HG02588 (cell line): ENCODE measurements around the gene CBFB.

Experiments used
- ATAC-seq: cut with Tn5 transposase; IDR thresholded peaks from one replicate; pipeline ENCODE4 v1.9.1; 2021; ENCODE audit warnings: mild to moderate bottlenecking, moderate library complexity; ENCODE audit not compliant: unreplicated experiment

Gene CBFB

DNA sequence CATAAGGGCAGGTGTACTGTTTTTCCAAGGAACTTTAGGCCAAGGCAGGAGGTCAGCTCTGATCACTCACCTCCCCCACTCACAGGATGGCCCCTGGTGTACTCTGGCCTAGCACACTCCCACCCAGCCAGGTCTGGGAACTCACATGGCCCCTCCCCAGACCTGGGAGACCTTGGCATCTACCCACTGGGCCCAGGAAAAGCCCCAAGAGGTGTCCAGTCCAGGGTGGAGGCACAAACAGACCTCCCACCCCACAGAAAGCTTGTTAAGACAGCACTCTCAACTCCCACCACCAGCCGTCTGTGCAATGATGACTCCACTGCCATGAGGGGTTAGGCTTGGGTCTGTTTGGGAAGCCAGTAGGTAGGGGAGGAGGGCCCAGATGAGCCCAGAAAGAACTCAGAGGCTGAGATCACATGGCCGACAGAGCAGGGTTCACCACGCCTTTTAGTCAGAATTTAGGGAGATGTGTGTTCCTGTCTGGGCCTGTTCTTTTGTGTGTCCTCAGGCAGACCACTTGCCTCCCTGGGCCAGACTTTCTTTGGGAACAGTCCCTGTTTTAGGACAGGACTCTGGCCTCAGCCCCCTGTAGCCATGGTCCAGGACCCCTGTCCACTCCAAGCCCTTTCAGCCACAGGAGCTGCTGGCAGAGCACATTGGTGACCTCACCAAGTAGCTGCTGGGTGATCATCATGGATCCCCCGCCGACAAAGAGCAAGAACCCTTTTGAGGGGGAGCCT, 12.1 kb upstream of the CBFB start:
- ATAC-seq: no peak

DNA sequence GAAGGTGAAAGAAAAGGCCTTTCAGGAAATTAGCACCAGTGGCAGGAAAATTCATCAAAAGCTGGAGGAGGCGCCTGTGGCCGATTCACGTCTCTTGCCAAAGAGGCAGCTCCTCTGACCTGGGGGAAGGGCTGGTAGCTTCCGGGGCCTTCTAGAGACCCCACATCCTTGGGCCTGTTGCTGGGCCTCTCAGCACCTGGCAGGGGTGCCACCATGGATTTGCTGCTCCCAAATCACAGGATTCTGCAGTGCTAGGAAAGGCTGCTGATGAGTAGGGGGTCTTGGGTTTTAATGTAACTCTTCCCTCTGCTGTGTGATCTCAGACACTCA, 11.6 kb upstream of the CBFB start:
- ATAC-seq: no peak

DNA sequence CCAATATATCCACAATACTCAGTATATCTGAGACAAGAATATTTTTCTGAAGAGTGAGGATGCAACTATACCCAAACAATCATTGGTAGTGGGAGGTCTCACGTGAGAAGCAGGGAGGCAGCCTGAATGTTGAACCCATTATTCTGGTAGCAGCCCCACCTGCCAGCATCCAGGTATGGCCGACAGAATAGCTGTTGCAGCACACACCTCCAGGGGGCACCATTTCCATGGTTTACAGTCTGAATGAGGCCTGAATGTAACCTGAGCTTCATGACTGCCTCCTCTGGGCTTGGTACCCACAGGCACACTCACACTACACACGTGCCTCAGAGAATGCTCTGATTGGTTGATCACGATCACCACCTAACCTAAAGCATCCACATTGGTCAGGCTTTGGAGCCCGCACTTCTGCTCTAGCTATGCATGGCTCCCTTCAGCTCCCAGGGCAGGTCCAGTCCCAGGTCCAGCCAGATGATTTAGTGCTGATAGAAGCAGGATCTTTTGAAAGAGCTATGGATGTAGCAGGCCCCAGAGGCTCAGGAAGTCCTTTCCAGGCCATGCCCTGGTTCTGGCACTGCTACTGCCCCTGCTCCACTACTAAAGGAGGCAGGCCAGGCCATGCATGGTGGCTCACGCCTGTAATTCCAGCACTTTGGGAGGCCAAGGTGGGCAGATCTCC, 11.0 kb upstream of the CBFB start:
- ATAC-seq: peak; percentile 84

- no peak for ATAC-seq
These were observed 9.8 kb upstream of the CBFB start for GRCh38 chr16:67019171-67019570.

DNA sequence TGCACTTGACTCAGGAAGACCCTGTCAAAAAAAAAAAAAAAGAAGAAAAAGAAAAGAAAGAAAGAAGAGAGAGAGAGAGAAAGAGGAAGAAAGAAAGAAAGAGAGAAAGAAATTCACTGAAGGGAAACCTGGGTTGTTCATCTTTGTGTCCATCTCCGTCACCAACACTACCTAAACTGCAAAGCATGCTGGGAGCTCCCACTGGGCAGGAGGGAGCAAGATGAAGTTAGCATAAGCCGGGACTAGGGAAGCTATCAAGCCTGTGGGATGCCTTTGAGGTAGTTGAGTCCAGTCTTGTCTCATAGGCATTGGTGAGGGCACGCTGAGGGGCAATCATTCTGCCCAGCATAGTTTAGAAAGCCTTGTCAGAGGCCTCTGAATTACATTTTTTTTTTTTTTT, 7.6 kb upstream of the CBFB start:
- no peak for ATAC-seq

DNA sequence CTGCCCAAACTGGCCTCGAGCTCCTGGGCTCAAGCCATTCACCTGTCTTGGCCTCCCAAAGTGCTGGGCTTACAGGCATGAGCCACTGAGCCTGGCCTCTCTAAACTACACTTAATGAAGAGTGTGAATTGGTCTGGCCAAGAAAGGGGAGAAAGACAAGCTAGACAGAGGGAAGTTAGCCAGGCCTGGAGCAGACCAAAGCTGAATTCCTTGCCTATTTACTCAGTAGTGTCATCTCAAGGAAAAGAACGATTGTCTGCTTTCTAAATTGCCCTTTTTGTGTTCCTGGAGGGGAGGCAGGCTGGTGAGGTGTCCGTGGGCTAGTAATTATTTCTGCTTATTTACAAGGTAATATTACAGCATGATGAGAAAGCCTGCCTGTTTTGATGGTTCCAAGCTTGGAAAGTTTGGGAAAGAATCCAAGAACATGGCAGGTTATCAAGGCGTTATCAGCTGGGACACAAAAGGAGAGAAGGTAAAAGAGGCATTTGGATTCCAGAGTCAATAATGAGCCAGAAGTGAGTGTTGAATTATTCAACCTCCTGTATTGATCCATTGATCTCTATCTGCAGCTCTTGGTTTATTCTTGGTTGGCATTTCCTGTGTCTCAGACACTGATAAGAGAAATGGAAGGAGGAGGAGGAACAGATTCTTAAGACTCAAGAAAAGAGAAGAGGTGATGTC, 6.3 kb upstream of the CBFB start:
- no peak for ATAC-seq

DNA sequence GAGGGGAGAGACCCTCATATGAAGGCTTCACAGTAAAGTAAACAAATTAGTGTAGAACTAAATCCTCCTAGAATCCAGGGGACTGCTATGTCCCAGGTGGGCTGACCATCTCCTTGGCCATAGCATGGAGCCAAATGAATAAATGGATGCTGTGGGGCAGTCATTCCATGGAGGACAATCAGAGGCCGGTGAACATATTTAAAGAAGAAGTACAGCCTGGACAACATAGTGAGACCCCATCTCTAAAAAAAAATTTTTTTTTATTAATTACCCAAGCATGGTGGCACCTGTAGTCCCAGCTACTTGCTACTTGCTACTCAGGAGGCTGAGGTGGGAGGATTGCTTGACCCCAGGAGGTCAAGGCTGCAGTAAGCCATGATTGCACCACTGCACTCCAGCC, 5.3 kb upstream of the CBFB start:
- no peak for ATAC-seq

DNA sequence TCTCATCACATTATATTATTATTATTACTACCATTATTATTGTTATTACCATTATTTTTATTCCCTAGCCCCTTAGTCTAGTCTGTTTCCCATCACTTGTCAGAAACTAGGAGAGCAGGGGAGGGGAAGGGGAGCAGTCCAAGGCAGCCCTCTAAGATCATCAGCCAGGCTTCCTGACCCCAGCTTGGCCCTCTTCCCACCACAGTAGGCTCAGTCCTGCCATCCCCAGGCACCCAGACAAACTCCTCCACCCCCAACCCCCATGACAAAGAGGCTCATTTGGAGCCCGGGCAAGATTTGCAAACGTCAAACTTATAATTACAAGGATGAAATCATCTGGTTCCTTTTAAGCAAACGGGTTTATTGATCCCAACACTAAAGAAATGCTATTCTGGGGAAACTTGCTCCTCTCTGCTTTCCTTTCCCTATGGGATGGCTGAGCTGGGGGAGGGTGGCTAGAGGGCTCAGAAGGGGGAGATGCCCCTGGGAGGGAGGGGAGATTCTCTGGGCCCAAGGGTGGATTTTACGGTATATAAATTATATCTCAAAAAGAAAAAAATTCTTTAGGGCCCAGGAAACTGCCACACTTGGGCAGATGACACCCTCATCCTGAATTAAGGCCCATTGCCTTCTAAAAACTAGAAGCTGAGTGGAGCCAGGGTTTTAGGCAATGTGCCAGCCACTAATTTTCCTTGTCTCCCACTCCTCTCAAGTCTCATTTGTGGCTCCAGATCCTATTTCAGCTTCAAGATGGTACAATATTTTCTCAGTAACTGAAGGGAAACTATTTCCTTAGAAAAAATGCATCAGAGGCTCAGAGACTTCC, 4.4 kb upstream of the CBFB start:
- no peak for ATAC-seq

DNA sequence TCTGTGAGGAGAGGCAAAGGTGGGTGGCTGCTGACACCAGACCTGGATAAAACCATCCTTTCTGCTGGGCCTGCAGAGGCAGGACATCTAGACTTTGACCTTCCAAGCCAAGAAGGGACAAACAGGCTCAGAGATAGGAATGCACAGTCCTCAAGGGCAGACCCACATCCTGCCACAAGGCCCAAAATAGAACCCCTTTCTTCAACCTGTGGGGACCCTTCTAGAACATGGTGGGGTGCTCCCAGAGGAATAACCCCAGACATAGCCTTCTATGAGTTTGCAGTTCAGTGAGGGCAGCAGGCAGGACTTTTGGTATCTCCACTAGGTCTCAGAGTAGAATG, 3.8 kb upstream of the CBFB start:
- ATAC-seq: no peak

- no peak for ATAC-seq
These were observed 2.4 kb upstream of the CBFB start for GRCh38 chr16:67026570-67026969.

DNA sequence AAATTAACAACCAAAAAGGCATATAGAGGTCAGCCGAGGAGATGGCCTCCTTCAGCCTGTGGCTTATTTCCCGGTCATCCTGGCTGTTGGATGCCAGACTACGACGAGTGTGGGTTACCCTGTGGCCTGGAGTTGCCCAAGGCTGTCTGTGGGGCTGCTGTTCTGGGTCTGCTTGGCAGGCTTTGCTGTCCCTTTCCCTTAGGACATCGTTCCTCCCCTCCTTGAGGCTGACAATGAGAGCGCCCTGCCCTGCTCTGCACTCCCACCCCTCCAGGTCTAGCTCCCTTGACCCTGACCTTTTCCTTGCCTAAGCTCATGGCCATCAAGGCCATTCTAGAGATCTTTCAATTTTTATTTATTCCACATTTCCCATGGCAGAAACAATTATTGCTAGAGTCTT, 1.9 kb upstream of the CBFB start:
- ATAC-seq: no peak

GRCh38 chr16:67028167-67028695, 718 bp upstream of the CBFB start:
- ATAC-seq: no peak

- ATAC-seq: peak; percentile 38
These were observed 526 bp downstream of the CBFB start for GRCh38 chr16:67029254-67030096.

GRCh38 chr16:67030221-67030962, 1.4 kb downstream of the CBFB start:
- no peak for ATAC-seq

DNA sequence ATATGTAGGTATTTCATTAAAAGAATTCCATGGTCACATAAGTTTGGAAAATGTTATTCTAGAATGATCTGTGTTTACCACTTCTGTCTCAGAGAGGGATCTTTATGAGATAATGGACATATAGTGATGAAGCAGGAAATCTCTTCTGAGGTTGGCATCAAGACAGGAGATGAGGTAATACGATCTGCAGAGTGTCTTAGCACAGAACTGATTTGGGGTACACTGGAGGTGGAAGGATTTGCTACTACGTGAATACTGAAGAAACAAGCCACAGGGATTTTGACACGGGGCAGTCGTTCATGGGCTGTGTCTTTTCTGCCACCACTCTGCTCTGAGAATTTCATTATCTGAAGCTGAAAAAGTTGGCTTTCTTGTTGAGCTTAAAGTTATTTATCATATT, 5.5 kb downstream of the CBFB start:
- no peak for ATAC-seq

DNA sequence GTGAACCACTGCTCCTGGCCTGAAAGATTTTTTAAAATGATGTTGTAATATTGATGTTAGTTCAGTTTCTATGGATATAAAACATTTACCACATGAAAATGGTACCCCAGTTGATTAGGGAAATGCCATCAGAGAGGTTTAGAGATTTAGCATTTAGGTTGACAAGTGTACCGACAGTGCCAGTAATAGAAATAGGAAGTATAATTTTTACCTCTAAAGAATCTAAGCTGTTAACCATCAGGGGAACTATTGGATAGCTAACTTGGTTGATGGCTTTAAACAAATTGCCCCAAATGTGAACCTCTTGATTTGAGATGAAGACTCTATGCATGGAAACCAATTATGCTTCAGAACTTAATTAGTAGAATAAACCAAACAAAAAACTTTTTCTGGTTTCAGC, 6.4 kb downstream of the CBFB start:
- no peak for ATAC-seq

DNA sequence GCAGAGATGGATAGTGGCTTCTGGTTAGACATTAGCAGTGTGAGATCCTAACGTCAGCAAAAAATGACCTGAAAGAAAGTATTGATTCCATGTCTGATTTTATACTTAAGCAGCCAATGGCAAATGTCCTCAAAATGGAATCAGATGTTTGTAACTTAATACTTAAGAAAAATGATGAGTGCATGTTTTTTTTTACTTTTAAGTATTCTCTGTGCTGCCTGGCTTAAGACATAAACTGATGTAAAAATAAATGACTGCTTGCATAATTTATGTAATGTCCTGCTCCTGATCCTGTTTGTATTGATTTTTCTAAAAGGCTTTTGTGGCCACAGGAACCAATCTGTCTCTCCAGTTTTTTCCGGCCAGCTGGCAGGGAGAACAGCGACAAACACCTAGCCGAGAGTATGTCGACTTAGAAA, 7.4 kb downstream of the CBFB start:
- no peak for ATAC-seq

- no peak for ATAC-seq
These were observed 10.5 kb downstream of the CBFB start for GRCh38 chr16:67039260-67040020.

DNA sequence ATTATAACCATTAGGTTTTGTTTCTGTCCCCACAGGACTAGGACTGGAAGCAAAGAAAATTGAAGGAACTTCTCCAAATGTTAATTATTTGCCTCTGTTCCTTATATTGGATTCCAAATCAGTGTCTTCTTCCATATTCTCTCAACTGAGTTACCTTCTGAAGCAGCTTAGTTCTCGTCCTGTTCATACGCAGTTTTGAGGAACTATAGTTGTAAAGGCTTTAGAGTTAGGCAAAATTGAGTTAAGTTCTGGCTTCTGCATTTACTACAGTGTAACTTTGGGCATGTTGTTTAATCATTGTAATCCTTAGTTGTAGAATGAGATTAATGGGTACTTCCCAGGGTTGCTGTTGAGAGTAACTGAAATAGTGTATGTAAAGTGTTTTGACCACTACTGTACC, 11.2 kb downstream of the CBFB start:
- ATAC-seq: no peak
